GM18502 (cell line): Measurements from ENCODE around the gene PCDHA13.
"Not testable (repeated sequence)": the region's sequence is repeated elsewhere in the genome, so short reads cannot be mapped to it uniquely, and the experiment has no call there.

Experiments used
- ATAC-seq: cut with Tn5 transposase; IDR thresholded peaks from one replicate; pipeline ENCODE4 v1.9.1; 2021; ENCODE audit warnings: mild to moderate bottlenecking; ENCODE audit not compliant: unreplicated experiment, poor library complexity

Gene PCDHA13

DNA sequence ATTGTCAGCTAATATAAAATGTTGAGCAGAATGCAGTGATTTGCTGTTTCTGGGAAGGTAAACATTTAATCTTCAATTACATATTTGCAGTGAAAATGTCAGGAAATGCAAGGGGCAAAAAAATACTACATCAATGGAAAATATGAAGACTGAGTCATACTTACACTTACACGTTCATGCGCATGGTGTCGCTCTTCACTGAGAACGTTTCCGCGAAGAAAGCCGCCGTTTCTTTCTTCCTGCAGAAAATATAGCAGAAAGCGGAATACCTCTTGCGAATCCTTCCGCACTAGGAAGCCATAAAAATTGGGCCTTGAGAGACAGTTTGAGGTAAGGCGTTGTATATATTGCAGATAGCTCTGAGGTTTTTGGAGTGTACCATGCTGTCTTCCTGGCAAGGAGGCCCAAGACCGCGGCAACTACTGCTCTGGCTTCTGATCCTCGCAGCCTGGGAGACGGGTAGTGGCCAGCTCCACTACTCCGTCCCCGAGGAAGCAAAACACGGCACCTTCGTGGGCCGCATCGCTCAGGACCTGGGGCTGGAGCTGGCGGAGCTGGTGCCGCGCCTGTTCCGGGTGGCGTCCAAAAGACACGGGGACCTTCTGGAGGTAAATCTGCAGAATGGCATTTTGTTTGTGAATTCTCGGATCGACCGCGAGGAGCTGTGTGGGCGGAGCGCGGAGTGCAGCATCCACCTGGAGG lies at the start of gene PCDHA13:
PCDHA13 (plus strand) TSS at position 236 of the 702 bp plus-strand sequence; CDS start at position 381, 145 bp downstream.
- ATAC-seq = no peak

- no peak for ATAC-seq
Observed at GRCh38 chr5:140833993-140834392, 47.9 kb upstream of the PCDHA13 start, which contains the start of gene PCDHA7. TSS of gene PCDHA7 (plus strand) at chr5:140834269. CDS start at chr5:140834384, 115 bp downstream.

DNA sequence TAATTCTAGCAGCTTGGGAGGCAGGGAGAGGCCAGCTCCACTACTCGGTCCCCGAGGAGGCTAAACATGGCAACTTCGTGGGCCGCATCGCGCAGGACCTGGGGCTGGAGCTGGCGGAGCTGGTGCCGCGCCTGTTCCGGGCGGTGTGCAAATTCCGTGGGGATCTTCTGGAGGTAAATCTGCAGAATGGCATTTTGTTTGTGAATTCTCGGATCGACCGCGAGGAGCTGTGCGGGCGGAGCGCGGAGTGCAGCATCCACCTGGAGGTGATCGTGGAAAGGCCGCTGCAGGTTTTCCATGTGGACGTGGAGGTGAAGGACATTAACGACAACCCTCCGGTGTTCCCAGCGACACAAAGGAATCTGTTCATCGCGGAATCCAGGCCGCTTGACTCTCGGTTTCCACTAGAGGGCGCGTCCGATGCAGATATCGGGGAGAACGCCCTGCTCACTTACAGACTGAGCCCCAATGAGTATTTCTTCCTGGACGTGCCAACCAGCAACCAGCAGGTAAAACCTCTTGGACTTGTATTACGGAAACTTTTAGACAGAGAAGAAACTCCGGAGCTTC lies 47.4 kb upstream of the PCDHA13 start:
- ATAC-seq = not testable (repeated sequence)

DNA sequence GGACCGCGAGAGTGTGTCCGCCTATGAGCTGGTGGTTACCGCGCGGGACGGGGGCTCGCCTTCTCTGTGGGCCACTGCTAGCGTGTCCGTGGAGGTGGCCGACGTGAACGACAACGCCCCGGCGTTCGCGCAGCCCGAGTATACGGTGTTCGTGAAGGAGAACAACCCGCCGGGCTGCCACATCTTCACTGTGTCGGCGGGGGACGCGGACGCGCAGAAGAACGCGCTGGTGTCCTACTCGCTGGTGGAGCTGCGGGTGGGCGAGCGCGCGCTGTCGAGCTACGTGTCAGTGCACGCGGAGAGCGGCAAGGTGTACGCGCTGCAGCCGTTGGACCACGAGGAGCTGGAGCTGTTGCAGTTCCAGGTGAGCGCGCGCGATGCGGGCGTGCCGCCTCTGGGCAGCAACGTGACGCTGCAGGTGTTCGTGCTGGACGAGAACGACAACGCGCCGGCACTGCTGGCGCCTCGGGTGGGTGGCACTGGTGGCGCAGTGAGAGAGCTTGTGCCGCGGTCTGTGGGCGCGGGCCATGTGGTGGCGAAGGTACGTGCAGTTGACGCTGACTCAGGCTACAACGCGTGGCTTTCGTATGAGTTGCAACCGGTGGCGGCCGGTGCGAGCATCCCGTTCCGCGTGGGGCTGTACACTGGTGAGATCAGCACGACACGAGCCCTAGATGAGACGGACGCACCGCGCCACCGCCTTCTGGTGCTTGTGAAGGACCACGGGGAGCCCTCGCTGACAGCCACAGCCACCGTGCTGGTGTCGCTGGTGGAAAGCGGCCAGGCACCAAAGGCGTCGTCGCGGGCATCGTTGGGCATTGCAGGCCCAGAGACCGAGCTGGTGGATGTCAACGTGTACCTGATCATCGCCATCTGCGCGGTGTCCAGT lies 46.1 kb upstream of the PCDHA13 start:
- ATAC-seq = no peak

DNA sequence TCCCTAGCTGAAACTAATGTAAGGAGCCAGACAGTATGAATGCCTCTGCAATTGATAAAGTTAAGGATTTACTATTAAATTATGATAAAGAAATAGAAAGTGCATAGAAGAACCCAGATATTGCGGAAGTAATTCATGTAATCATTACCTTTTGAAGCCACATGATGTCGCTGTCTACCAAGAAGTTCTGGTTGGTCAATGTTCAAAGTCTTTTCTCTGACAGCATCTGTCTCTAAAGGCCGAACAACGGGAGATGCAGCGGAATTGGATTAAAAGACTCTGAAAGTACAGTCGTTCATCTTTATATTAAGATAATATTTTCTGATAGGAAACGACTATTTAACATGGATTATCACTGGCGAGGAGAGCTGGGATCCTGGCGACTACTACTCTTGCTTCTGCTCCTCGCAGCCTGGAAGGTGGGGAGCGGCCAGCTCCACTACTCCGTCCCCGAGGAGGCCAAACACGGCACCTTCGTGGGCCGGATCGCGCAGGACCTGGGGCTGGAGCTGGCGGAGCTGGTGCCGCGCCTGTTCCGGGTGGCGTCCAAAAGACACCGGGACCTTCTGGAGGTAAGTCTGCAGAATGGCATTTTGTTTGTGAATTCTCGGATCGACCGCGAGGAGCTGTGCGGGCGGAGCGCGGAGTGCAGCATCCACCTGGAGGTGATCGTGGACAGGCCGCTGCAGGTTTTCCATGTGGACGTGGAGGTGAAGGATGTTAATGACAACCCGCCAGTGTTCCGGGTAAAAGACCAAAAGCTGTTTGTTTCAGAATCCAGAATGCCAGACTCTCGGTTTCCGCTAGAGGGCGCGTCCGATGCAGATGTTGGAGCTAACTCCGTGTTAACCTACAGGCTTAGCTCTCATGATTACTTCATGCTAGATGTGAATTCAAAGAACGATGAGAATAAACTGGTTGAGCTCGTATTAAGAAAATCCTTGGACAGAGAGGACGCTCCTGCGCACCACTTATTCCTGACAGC lies 40.7 kb upstream of the PCDHA13 start, which contains the start of gene PCDHA8:
PCDHA8 (plus strand) TSS at position 210 of the 985 bp plus-strand sequence; CDS start at position 345, 135 bp downstream.
- ATAC-seq = no peak

GRCh38 chr5:140842798-140843733 lies 38.9 kb upstream of the PCDHA13 start:
- no peak for ATAC-seq

DNA sequence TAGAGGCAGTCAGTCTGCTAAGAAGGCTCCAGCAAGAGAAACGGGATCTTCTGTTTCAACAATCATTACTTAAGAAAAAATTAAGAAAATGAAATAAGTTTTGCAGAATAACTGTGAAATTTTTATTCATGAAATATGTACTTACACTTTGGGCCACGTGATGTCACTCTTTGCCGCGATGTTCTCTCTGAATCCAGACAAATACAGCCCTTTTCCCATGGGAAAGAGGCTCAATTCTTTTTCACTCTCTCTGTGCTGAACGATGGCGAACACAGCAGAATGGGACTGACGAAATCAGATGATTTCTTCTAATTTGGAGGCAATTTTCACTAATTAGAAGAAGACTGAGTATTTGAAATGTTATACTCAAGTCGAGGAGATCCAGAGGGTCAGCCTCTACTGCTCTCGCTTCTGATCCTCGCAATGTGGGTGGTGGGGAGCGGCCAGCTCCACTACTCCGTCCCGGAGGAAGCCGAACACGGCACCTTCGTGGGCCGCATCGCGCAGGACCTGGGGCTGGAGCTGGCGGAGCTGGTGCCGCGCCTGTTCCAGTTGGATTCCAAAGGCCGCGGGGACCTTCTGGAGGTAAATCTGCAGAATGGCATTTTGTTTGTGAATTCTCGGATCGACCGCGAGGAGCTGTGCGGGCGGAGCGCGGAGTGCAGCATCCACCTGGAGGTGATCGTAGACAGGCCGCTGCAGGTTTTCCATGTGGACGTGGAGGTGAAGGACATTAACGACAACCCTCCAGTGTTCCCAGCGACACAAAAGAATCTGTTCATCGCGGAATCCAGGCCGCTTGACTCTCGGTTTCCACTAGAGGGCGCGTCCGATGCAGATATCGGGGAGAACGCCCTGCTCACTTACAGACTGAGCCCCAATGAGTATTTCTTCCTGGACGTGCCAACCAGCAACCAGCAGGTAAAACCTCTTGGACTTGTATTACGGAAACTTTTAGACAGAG lies 33.5 kb upstream of the PCDHA13 start, which contains the start of gene PCDHA9:
PCDHA9 (plus strand) TSS at position 244 of the 964 bp plus-strand sequence; CDS start at position 358, 114 bp downstream.
- ATAC-seq = not testable (repeated sequence)

DNA sequence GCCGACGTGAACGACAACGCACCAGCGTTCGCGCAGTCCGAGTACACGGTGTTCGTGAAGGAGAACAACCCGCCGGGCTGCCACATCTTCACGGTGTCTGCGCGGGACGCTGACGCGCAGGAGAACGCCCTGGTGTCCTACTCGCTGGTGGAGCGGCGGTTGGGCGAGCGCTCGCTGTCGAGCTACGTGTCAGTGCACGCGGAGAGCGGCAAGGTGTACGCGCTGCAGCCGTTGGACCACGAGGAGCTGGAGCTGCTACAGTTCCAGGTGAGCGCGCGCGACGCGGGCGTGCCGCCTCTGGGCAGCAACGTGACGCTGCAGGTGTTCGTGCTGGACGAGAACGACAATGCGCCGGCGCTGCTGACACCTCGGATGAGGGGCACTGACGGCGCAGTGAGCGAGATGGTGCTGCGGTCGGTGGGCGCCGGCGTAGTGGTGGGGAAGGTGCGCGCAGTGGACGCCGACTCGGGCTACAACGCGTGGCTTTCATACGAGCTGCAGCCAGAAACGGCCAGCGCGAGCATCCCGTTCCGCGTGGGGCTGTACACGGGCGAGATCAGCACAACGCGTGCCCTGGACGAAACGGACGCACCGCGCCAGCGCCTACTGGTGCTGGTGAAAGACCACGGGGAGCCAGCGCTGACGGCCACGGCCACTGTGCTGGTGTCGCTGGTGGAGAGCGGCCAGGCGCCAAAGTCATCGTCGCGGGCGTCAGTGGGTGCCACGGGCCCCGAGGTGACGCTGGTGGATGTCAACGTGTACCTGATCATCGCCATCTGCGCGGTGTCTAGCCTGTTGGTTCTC lies 31.9 kb upstream of the PCDHA13 start:
- ATAC-seq = not testable (repeated sequence)

GRCh38 chr5:140855772-140856674 lies 25.9 kb upstream of the PCDHA13 start, which contains the start of gene PCDHA10:
TSS of gene PCDHA10 (plus strand) at chr5:140855897. CDS start at chr5:140856049, 152 bp downstream.
- no peak for ATAC-seq

DNA sequence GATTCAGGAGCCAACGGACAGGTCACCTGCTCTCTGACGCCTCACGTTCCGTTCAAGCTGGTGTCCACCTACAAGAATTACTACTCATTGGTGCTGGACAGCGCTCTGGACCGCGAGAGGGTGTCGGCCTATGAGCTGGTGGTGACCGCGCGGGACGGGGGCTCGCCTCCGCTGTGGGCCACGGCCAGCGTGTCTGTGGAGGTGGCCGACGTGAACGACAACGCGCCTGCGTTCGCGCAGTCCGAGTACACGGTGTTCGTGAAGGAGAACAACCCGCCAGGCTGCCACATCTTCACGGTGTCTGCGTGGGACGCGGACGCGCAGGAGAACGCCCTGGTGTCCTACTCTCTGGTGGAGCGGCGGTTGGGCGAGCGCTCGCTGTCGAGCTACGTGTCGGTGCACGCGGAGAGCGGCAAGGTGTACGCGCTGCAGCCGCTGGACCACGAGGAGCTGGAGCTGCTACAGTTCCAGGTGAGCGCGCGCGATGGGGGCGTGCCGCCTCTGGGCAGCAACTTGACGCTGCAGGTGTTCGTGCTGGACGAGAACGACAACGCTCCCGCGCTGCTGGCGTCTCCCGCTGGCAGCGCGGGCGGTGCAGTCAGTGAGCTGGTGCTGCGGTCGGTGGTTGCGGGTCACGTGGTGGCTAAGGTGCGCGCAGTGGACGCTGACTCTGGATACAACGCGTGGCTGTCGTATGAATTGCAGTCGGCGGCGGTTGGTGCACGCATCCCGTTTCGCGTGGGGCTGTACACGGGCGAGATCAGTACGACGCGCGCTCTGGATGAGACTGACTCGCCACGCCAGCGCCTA lies 24.5 kb upstream of the PCDHA13 start:
- no peak for ATAC-seq

GRCh38 chr5:140857987-140858240 lies 24.0 kb upstream of the PCDHA13 start:
- ATAC-seq = no peak

GRCh38 chr5:140862441-140863295 lies 19.3 kb upstream of the PCDHA13 start:
- ATAC-seq = no peak

DNA sequence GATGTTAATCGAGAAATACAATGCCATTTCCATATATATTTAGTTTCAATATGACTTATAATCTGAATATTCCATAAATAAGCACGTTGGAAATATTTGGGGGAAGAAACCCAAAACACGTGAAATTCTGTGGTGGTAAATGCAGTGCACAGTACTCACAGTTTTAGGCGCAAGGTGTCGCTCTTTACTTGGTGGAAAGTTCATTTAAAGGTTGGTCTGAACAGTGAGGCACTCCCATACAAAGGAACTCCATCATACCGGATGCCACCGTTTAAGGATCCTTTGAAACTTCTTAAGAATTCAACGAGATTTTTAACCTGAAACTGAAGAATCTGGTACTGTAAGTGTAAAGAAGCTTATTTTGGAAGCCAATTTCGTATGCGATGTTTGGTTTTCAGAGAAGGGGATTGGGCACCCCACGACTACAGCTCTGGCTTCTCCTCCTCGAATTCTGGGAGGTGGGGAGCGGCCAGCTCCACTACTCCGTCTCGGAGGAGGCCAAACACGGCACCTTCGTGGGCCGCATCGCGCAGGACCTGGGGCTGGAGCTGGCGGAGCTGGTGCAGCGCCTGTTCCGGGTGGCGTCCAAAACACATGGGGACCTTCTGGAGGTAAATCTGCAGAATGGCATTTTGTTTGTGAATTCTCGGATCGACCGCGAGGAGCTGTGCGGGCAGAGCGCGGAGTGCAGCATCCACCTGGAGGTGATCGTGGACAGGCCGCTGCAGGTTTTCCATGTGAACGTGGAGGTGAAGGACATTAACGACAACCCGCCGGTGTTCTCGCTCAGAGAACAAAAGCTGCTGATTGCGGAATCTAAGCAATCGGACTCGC lies 13.0 kb upstream of the PCDHA13 start, which contains the start of gene PCDHA11:
PCDHA11 (plus strand) TSS at position 237 of the 834 bp plus-strand sequence; CDS start at position 384, 147 bp downstream.
- ATAC-seq = no peak
